Gastrocnemius medialis (tissue), 4 donors: Measurements from ENCODE around the gene SLC12A7.

Experiments used
- POLR2A ChIP-seq, 2 donors: fragments of 450-650 bp; IDR thresholded peaks; one replicate each; pipeline ENCODE4 v1.6.1; 2017; ENCODE audit warnings: antibody characterized with exemption in 2 of 2, mild to moderate bottlenecking in 2 of 2, moderate library complexity in 2 of 2
- TF ChIP-seq, protein P1 (sequence below), 5 experiments: fragments of 450-650 bp in 3 of 5; fragments of 200-600 bp in 2 of 5; sonication (generic) in 2 of 5; IDR thresholded peaks in 4 of 5; conservative IDR thresholded peaks in 1 of 5; 1 replicate in 4 of 5; 2 replicates in 1 of 5; pipeline ENCODE4 v1.5.1; 2016 to 2019; ENCODE audit warnings: antibody characterized with exemption in 5 of 5, mild to moderate bottlenecking in 3 of 5, moderate library complexity in 3 of 5

DNA sequence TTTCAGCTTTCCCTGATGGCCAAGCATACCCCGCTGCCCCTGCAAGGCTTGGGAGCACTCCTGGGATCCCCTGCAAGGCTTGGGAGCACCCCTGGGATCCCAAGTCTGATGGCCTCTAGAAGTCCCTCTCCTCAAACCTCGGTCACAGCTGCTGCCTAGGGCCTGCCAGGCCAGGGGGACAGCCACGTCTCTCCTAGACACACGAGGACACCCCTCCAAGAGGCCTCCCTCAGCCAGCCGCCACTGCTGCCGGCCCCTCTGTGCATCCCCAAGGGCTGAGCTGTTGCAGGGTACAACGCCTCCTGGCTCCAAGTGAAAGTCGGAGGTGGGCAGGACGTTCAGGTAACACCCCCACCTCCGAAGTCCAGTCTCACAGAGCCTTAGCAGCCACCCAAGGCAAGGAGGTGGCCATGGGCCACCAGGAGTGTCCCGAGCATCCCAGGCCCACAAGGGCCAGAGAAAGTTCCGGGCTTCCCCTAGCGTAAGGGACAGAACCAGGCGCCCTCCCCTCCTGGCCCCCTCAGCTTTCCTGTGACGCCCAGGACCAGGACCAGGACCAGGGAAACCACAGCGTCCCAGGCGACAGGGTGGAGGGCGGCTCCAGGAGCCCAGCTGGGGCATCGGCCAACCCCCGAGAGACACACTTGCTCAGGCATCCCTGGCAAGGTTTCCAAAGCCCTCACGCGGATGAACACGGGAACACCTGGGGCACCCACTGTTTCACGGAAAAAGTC lies 17.3 kb upstream of the SLC12A7 start:
- TF ChIP-seq, protein P1, sequence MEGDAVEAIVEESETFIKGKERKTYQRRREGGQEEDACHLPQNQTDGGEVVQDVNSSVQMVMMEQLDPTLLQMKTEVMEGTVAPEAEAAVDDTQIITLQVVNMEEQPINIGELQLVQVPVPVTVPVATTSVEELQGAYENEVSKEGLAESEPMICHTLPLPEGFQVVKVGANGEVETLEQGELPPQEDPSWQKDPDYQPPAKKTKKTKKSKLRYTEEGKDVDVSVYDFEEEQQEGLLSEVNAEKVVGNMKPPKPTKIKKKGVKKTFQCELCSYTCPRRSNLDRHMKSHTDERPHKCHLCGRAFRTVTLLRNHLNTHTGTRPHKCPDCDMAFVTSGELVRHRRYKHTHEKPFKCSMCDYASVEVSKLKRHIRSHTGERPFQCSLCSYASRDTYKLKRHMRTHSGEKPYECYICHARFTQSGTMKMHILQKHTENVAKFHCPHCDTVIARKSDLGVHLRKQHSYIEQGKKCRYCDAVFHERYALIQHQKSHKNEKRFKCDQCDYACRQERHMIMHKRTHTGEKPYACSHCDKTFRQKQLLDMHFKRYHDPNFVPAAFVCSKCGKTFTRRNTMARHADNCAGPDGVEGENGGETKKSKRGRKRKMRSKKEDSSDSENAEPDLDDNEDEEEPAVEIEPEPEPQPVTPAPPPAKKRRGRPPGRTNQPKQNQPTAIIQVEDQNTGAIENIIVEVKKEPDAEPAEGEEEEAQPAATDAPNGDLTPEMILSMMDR (IDR thresholded peaks at IDR 0.05 in 4 of 5, conservative IDR thresholded peaks at IDR 0.05 in 1 of 5), result no peak
- TF ChIP-seq POLR2A (IDR thresholded peaks at IDR 0.05), result no peak
